Glomerular visceral epithelial cell (primary cell): ENCODE data around the gene CD84.
"Not testable (repeated sequence)": the region's sequence is repeated elsewhere in the genome, so short reads cannot be mapped to it uniquely, and the experiment has no call there.

Experiments
- DNase-seq: peaks from one replicate; pipeline ENCODE4 v3.0.0-alpha.2; 2016; ENCODE audit errors: extremely low spot score

CD84 gene

DNA sequence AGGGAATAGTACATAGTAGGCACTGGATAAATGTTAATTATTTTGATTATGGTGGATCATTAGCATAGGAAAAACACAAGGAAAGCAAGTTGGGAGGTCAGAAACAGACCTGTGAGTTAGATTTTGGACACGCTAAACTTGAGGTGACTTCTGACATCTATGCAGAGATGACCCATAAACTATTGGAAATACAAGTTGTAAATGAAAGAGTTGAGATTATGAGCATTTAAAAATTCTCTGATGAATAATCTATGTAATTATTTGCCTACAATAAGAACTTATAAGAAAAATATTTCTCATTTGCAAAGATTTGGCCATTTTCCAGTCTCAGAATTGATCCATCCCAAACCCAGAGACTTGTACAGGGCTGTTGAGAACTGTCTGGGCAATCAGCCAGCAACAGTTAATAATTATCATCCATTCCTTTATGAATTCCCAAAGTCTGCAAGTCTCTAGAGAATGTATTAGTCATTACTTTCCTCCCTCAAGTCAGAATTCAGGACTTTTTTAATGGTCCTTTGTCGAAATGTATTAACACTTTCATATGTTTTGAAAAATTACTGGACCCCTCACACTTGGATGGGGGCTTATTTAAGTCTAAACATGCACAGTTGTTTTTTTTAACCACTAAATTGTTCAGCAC lies 36.9 kb downstream of the CD84 start:
- DNase-seq = peak; percentile 84

DNA sequence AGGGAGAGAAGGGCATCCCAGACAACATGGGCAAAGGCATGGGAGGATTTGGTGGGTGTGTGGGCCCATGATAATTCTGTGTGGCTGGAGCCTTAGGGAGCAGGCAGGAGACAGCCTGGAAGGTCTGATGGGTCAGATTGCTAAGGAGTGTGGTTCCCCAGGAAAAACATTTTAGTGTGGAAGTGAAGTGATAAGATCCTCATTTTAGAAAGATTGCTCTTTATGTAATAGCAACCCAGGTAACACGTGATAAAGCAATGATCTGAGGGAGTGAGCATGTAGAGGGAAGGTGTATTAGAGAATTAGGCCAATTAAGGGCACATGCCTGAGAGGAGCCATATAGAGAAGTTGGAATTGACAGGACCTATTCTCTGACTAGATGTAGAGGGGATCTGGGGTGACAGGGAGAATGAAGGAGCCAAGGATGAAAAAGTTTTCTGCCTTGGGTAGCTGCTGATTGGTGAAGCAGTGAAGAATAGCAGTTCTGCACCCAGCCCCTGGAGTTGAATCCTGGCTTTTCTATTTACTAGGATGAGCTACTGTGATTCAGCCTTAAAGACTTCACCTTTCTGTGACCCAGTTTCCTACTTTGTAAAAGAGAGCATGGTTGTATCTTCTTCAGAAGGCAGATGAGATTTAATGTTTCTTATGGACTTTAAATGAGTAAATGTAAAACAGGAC lies 37.5 kb downstream of the CD84 start:
- peak; percentile 40 for DNase-seq

DNA sequence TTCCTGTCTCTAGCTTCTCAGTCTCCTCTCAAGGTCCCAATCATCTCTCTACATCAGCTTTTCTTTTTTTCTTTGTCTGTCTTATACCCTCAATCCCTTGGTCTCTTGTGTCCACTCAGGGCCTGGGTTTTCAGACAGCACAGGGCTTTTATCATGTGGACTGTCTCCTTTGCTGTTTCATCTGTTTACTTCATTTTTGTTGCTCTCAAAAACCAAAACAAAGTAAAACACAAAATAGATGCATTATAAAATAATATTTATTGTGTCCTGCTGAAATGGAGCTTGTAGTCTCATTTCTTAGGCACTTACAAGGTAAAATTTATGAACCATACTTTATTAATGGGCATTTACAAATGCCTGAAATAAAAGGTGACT lies 38.5 kb downstream of the CD84 start:
- no peak for DNase-seq

- DNase-seq = no peak
These were observed 39.1 kb downstream of the CD84 start for GRCh38 chr1:160539990-160540858.

GRCh38 chr1:160539684-160539989 lies 39.7 kb downstream of the CD84 start:
- no peak for DNase-seq

GRCh38 chr1:160538985-160539651 lies 40.2 kb downstream of the CD84 start:
- no peak for DNase-seq

GRCh38 chr1:160537714-160538665 lies 41.3 kb downstream of the CD84 start:
- DNase-seq = no peak

- DNase-seq = no peak
These were observed 44.3 kb downstream of the CD84 start for GRCh38 chr1:160534823-160535605.

DNA sequence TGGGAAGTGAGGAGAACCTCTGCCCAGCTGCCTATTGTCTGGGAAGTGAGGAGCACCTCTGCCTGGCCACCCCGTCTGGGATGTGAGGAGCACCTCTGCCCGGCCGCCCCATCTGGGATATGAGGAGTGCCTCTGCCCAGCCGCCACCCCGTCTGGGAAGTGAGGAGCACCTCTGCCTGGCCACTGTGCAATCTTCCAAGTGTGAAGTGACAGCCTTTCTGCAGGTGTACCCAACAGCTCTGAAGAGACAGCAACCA lies 46.8 kb downstream of the CD84 start:
- DNase-seq = not testable (repeated sequence)

GRCh38 chr1:160531809-160532556 lies 47.3 kb downstream of the CD84 start:
- not testable (repeated sequence) for DNase-seq

DNA sequence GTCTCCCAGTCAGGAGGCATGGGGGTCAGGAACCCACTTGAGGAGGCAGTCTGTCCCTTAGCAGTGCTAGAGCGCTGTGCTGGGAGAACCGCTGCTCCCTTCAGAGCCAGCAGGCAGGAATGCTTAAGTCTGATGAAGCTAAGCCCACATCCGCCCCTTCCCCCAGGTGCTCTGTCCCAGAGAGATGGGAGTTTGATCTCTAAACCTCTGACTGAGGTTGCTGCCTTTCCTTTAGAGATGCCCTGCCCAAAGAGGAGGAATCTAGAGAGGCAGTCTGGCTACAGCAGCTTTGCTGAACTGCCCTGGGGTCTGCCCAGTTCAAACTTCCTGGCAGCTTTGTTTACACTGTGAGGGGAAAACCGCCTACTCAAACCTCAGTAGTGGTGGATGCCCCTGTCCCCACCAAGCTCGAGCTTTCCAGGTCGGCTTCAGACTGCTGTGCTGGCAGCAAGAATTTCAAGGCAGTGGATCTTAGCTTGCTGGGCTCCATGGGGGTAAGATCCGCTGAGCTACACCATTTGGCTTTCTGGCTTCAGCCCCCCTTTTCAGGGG lies 49.8 kb downstream of the CD84 start:
- not testable (repeated sequence) for DNase-seq

GRCh38 chr1:160523789-160524188 lies 55.5 kb downstream of the CD84 start:
- not testable (repeated sequence) for DNase-seq

GRCh38 chr1:160522622-160523345 lies 56.5 kb downstream of the CD84 start, which contains the start of gene SLAMF6:
SLAMF6 (minus strand) TSS chr1:160523255; CDS start chr1:160523192, 63 bp downstream.
- no peak for DNase-seq

- no peak for DNase-seq
These were observed 57.2 kb downstream of the CD84 start for GRCh38 chr1:160522136-160522535.

DNA sequence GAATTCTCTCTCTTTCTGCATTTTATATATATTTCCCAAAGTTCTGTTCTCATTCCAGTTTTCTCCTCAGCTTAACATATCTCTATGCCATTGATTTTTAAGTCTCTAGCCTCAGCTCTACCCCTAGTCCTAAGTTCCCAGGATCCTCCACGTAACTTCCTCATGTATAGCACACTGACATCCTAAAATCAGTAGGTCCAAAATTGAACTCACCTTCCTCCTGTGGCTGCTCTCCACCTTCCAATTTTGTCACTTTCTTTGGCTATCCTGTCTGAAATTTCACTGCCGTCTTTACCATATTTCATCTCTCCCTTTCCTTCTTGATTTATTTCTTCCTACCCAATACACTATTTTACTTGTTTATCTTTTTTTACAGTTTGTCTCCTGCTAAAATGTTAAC lies 57.7 kb downstream of the CD84 start:
- no peak for DNase-seq

DNA sequence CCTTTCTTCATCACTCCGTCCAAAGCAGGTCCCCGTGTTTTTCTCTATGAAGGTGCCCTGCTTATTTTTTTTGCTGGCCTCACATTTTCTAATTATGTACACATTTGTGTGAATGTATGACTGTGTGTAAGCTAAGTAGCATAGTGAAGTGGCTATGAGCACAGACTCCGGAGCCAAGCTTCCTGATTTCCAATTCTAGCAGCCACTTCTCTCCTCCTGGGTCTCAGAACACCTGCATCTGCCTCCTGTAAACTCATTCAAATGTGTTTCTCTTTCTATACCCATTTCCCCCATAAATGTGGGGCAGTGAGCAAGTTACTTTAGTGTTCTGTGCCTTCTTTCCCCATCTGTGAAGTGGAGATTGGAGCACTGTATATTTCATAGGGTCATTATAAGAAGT lies 58.3 kb downstream of the CD84 start:
- no peak for DNase-seq

GRCh38 chr1:160520582-160520981 lies 58.7 kb downstream of the CD84 start:
- peak; percentile 16 for DNase-seq

DNA sequence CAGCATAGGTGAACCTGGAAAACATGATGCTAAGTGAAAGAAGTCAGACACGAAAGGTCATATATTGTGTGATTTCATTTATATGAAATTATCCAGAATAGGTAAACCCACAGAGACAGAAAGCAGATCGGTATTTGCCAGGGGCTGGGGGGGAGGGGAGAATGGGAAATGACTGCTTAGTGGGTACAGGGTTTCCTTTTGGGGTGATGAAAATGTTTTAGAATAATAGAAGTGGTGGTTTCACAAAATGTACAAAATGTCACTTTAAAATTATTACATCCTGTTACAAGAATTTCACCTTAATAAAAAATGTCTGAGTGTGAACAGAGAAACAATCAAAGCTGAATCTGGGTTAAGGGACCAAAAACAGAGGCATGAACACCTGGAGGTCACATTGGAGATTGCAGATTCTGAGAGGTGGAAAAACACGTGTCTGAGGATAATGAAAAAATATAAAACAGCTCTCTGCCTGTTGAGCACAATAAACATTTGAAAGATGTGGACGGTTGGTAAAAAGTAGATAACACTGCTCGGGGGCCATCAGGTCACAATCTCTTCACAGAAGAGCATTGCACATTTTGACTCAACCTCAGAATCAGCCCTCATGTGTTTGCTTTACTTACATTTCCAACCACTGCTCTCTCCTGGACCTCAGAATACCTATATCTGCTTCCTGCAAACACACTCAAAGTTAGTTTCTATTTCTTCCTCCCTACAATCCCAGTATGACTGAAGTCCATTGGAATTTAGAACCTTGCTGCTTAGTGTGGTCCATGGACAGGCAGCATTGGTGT lies 59.5 kb downstream of the CD84 start:
- DNase-seq = peak; percentile 50
